ENCODE results near the gene RHOF. TPM values are rescaled to one million over a fixed set of nuclear protein-coding genes. Genes with fewer than 3 reads are reported as not detected.
"Not testable (repeated sequence)": the region's sequence is repeated elsewhere in the genome, so short reads cannot be mapped to it uniquely, and the experiment has no call there.

Gene RHOF
- total and polyA plus RNA-seq, 12 donors, result 4.1 to 49.5 (median 21.8) TPM

GRCh38 chr12:121766290-121767039, 27.0 kb downstream of the RHOF start:
- peaks cover 9 to 16% of the 10 kb centered on the region in 2 donors for H3K4me1 ChIP-seq (replicated peaks in 1 of 2)

GRCh38 chr12:121765573-121765972, 27.9 kb downstream of the RHOF start:
- H3K4me1 ChIP-seq (replicated peaks in 1 of 2), result peaks cover 9 to 16% of the 10 kb centered on the region in 2 donors
- WGBS, 4 donors, result 51 to 70% (median 67%) methylated on average over 5 of the region's 5 CpGs

More at GRCh38 chr12:121766290-121767039, 27.0 kb downstream of the RHOF start:
- Histone ChIP-seq H3K36me3 (replicated peaks in 1 of 2) (no peaks in the 10 kb centered on the region), H3K9me3 (replicated peaks in 1 of 3) (no peaks in the 10 kb centered on the region), H3K4me3 (no peak overlapping the region), H3K27me3 (no peaks in the 10 kb centered on the region), H3K27ac (no peak overlapping the region)
- no peak for DNase-seq
- 87 to 100% (median 98%) methylated on average over 2 to 5 of the region's 5 CpGs for WGBS, 4 donors
- intact Hi-C loops (cut with DNase I), result no loop called here
- TF ChIP-seq POLR2A (IDR thresholded peaks at IDR 0.05) (no peak), CTCF (IDR thresholded peaks at IDR 0.05) (no peak)

GRCh38 chr12:121764808-121765207, 28.7 kb downstream of the RHOF start:
- intact Hi-C loops (cut with DNase I), result no loop called here
- Histone ChIP-seq H3K4me1 (replicated peaks in 1 of 2) (peaks cover 3 to 11% of the 10 kb centered on the region in 2 donors), H3K27ac (no peak overlapping the region), H3K36me3 (replicated peaks in 1 of 2) (no peaks in the 10 kb centered on the region), H3K27me3 (no peaks in the 10 kb centered on the region), H3K9me3 (replicated peaks in 1 of 3) (no peaks in the 10 kb centered on the region), H3K4me3 (no peak overlapping the region)
- 89 to 98% (median 90%) methylated on average over 3 of the region's 3 CpGs for WGBS, 4 donors
- TF ChIP-seq POLR2A (IDR thresholded peaks at IDR 0.05) (no peak), CTCF (IDR thresholded peaks at IDR 0.05) (no peak)
- no peak for DNase-seq

More at GRCh38 chr12:121765573-121765972, 27.9 kb downstream of the RHOF start:
- intact Hi-C loops (cut with DNase I), result no loop called here
- Histone ChIP-seq H3K9me3 (replicated peaks in 1 of 3) (no peaks in the 10 kb centered on the region), H3K27ac (no peak overlapping the region), H3K27me3 (no peaks in the 10 kb centered on the region), H3K36me3 (replicated peaks in 1 of 2) (no peaks in the 10 kb centered on the region), H3K4me3 (no peak overlapping the region)
- no peak for TF ChIP-seq CTCF (IDR thresholded peaks at IDR 0.05)
- no peak for TF ChIP-seq POLR2A (IDR thresholded peaks at IDR 0.05)
- DNase-seq, result peak in 1 of 7 donors; percentile 40

- WGBS, 4 donors, result 78 to 84% (median 83%) methylated on average over 6 of the region's 6 CpGs
- Histone ChIP-seq H3K9me3 (replicated peaks in 1 of 3) (no peaks in the 10 kb centered on the region), H3K4me3 (no peak overlapping the region), H3K4me1 (replicated peaks in 1 of 2) (peaks cover 0 to 1% of the 10 kb centered on the region in 2 donors), H3K36me3 (replicated peaks in 1 of 2) (no peaks in the 10 kb centered on the region), H3K27ac (no peak overlapping the region), H3K27me3 (no peaks in the 10 kb centered on the region)
- TF ChIP-seq CTCF (IDR thresholded peaks at IDR 0.05), result no peak
- no peak for TF ChIP-seq POLR2A (IDR thresholded peaks at IDR 0.05)
- DNase-seq, result no peak
- intact Hi-C loops (cut with DNase I), result no loop called here
Measured at GRCh38 chr12:121762269-121762668, 31.2 kb downstream of the RHOF start.

GRCh38 chr12:121758536-121758935, 35.0 kb downstream of the RHOF start:
- H3K27ac ChIP-seq; H3K27me3 ChIP-seq; intact Hi-C loops (cut with DNase I); H3K36me3 ChIP-seq (replicated peaks in 1 of 2); H3K4me1 ChIP-seq (replicated peaks in 1 of 2); H3K9me3 ChIP-seq (replicated peaks in 1 of 3); H3K4me3 ChIP-seq; DNase-seq: not testable (repeated sequence)
- WGBS, 4 donors, result 94 to 100% (median 98%) methylated on average over 4 to 22 of the region's 22 CpGs

Measured in adrenal gland (tissue), 12 donors.